GM10248 (cell line): ENCODE measurements around the gene MBLAC1.
A peak's percentile ranks its signal among the peaks of the same experiment; 100 is the strongest.

Source experiments
- CTCF ChIA-PET: fragments of 300-600 bp; sonication (Branson Sonifier 250); formaldehyde crosslinking; extraction: SDS; loops from one replicate; lab custom pipeline; 2021; ENCODE audit warnings: antibody characterized with exemption; lab: Yijun Ruan, JAX
- POLR2A ChIA-PET: fragments of 350-650 bp; sonication (Branson Sonifier 250); formaldehyde crosslinking; extraction: SDS; loops from one replicate; lab custom pipeline; 2020; ENCODE audit warnings: antibody characterized with exemption; lab: Yijun Ruan, JAX
- DNase-seq: peaks from one replicate; pipeline ENCODE4 v3.0.0; 2012; ENCODE audit errors: extremely low spot score
- CTCF ChIP-seq: IDR thresholded peaks from 2 replicates; pipeline ENCODE4 v1.5.1; 2012; ENCODE audit warnings: mild to moderate bottlenecking, low read depth; ENCODE audit errors: extremely low read depth, missing control alignments, control extremely low read depth

MBLAC1 gene

GRCh38 chr7:100148225-100148558 lies 21.4 kb downstream of the MBLAC1 start:
- POLR2A ChIA-PET, result interaction anchor here (0.6 kb wide), 1 partner anchor 9 kb away, joined by 3 read pairs; no protein-coding TSS in a partner anchor
- CTCF ChIA-PET, result interaction anchor here (0.9 to 9.8 kb wide), 4 partner anchors 17 to 66 kb away, joined by 3 to 114 read pairs (median 3); partner anchors contain the start of genes GPC2 and STAG3
- DNase-seq, result no peak
- no peak for TF ChIP-seq CTCF

GRCh38 chr7:100148559-100149328 lies 22.0 kb downstream of the MBLAC1 start, which contains the start of gene LAMTOR4:
Gene LAMTOR4, plus strand, starts transcription at chr7:100148918. Its CDS starts 55 bp downstream, at chr7:100148973.
- POLR2A ChIA-PET, result interaction anchor here (0.6 kb wide), 1 partner anchor 8 kb away, joined by 3 read pairs; no protein-coding TSS in a partner anchor
- peak; percentile 99 for DNase-seq
- no peak for TF ChIP-seq CTCF
- CTCF ChIA-PET, result interaction anchor here (0.7 to 9.8 kb wide), 5 partner anchors 17 to 68 kb away, joined by 3 to 114 read pairs (median 3); partner anchors contain the start of genes GPC2 and STAG3

GRCh38 chr7:100152404-100152803 lies 25.6 kb downstream of the MBLAC1 start:
- no peak for TF ChIP-seq CTCF
- peak; percentile 12 for DNase-seq
- ChIA-PET CTCF (interaction anchor here (1.3 kb wide), 1 partner anchor 12 kb away, joined by 3 read pairs; no protein-coding TSS in a partner anchor), POLR2A (no interaction called here)

- DNase-seq, result no peak
- TF ChIP-seq CTCF, result no peak
- CTCF ChIA-PET, result interaction anchor here (1.3 kb wide), 1 partner anchor 13 kb away, joined by 3 read pairs; no protein-coding TSS in a partner anchor
- POLR2A ChIA-PET, result no interaction called here
These were observed 26.3 kb downstream of the MBLAC1 start for GRCh38 chr7:100152937-100153666.

GRCh38 chr7:100153708-100154535 lies 27.2 kb downstream of the MBLAC1 start:
- DNase-seq, result no peak
- no peak for TF ChIP-seq CTCF
- POLR2A ChIA-PET, result no interaction called here
- CTCF ChIA-PET, result interaction anchor here (1.3 to 3.9 kb wide), 2 partner anchors 14 to 22 kb away, joined by 3 to 24 read pairs; no protein-coding TSS in a partner anchor
